Osteoblast (primary cell): ENCODE results near the gene SMNDC1. TPM values are rescaled to one million over a fixed set of nuclear protein-coding genes. Genes with fewer than 3 reads are reported as not detected.

ENCODE experiments used
- DNase-seq: peaks from one replicate; pipeline ENCODE4 v3.0.0; 2011; ENCODE audit warnings: low spot score, mixed read lengths; ENCODE audit not compliant: insufficient read length; ENCODE audit errors: missing footprints
- H2AFZ ChIP-seq: 2 replicates; pipeline ENCODE4 v1.6.0; 2011; ENCODE audit warnings: mild to moderate bottlenecking, low read length
- H3K27ac ChIP-seq: 2 replicates; pipeline ENCODE4 v1.5.1; 2011; ENCODE audit warnings: mild to moderate bottlenecking, low read depth, low read length, moderate library complexity
- H3K27me3 ChIP-seq: 2 replicates; pipeline ENCODE4 v1.6.0; 2012; ENCODE audit warnings: mild to moderate bottlenecking, control low read depth, inconsistent platforms, low read length, moderate library complexity; ENCODE audit not compliant: insufficient read depth
- H3K36me3 ChIP-seq: 2 replicates; pipeline ENCODE4 v1.5.1; 2011; ENCODE audit warnings: mild to moderate bottlenecking, low read length, control low read depth, moderate library complexity; ENCODE audit not compliant: insufficient read depth
- H3K4me1 ChIP-seq: 2 replicates; pipeline ENCODE4 v1.5.1; 2011; ENCODE audit warnings: mild to moderate bottlenecking, low read length, control low read depth, moderate library complexity; ENCODE audit not compliant: insufficient read depth
- H3K4me2 ChIP-seq: 2 replicates; pipeline ENCODE4 v1.6.0; 2011; ENCODE audit warnings: mild to moderate bottlenecking, low read length; ENCODE audit not compliant: insufficient read depth
- H3K4me3 ChIP-seq: fragments of 200-600 bp; sonication (generic); 3 replicates; pipeline ENCODE4 v1.5.1; 2012; ENCODE audit warnings: mild to moderate bottlenecking, low read length, inconsistent platforms; ENCODE audit not compliant: insufficient read depth
- H3K79me2 ChIP-seq: 2 replicates; pipeline ENCODE4 v1.6.0; 2012; ENCODE audit warnings: mild to moderate bottlenecking, low read length, control low read depth, inconsistent platforms; ENCODE audit not compliant: insufficient read depth
- H3K9me3 ChIP-seq: 2 replicates; pipeline ENCODE4 v1.5.1; 2011; ENCODE audit warnings: low read depth, low read length, control low read depth
- H4K20me1 ChIP-seq: 2 replicates; pipeline ENCODE4 v1.6.0; 2012; ENCODE audit warnings: mild to moderate bottlenecking, low read length, control low read depth; ENCODE audit not compliant: insufficient read depth
- CTCF ChIP-seq: IDR thresholded peaks from 2 replicates; pipeline ENCODE4 v1.5.1; 2011; ENCODE audit warnings: mild to moderate bottlenecking, low read depth, low read length, moderate library complexity; ENCODE audit errors: extremely low read depth
- total RNA-seq: library from RNA; depleted of rRNA; stranded (reverse); fragments of >200 nt; gene quantifications from 2 replicates; pipeline ENCODE4 v1.2.3, GENCODE V29; 2012

SMNDC1 gene
- total RNA-seq, 1 donor: 6.9 TPM

GRCh38 chr10:110265573-110266193, 39.0 kb downstream of the SMNDC1 start:
- H3K4me1 ChIP-seq: peaks cover 5% of the 10 kb centered on the region
- TF ChIP-seq CTCF: no peak

GRCh38 chr10:110263164-110263563, 41.6 kb downstream of the SMNDC1 start:
- Histone ChIP-seq H3K4me2 (no peak overlapping the region), H3K9me3 (no peaks in the 10 kb centered on the region), H3K4me1 (no peaks in the 10 kb centered on the region), H3K27me3 (no peaks in the 10 kb centered on the region), H3K27ac (no peak overlapping the region), H3K4me3 (no peak overlapping the region), H3K79me2 (no peaks in the 10 kb centered on the region), H4K20me1 (no peaks in the 10 kb centered on the region), H3K36me3 (no peaks in the 10 kb centered on the region), H2AFZ (no peak overlapping the region)
- no peak for DNase-seq
- no peak for TF ChIP-seq CTCF

More at GRCh38 chr10:110265573-110266193, 39.0 kb downstream of the SMNDC1 start:
- no peak overlapping the region for H3K4me2 ChIP-seq
- H3K36me3 ChIP-seq: no peaks in the 10 kb centered on the region
- no peaks in the 10 kb centered on the region for H3K79me2 ChIP-seq
- H3K27ac ChIP-seq: no peak overlapping the region
- H3K9me3 ChIP-seq: no peaks in the 10 kb centered on the region
- H3K27me3 ChIP-seq: no peaks in the 10 kb centered on the region
- no peak overlapping the region for H2AFZ ChIP-seq
- no peak for DNase-seq
- no peaks in the 10 kb centered on the region for H4K20me1 ChIP-seq
- no peak overlapping the region for H3K4me3 ChIP-seq

GRCh38 chr10:110260746-110261477, 43.8 kb downstream of the SMNDC1 start:
- Histone ChIP-seq H3K4me1 (no peaks in the 10 kb centered on the region), H3K79me2 (no peaks in the 10 kb centered on the region), H3K4me2 (no peak overlapping the region), H3K27ac (no peak overlapping the region), H3K36me3 (no peaks in the 10 kb centered on the region), H3K27me3 (no peaks in the 10 kb centered on the region), H2AFZ (no peak overlapping the region), H3K4me3 (no peak overlapping the region), H4K20me1 (no peaks in the 10 kb centered on the region), H3K9me3 (no peaks in the 10 kb centered on the region)
- no peak for DNase-seq
- TF ChIP-seq CTCF: no peak

- H3K4me3 ChIP-seq: no peak overlapping the region
- no peak overlapping the region for H2AFZ ChIP-seq
- H3K4me2 ChIP-seq: no peak overlapping the region
- no peaks in the 10 kb centered on the region for H3K79me2 ChIP-seq
- no peaks in the 10 kb centered on the region for H3K4me1 ChIP-seq
- H3K36me3 ChIP-seq: no peaks in the 10 kb centered on the region
- no peak for DNase-seq
- H3K27me3 ChIP-seq: no peaks in the 10 kb centered on the region
- no peaks in the 10 kb centered on the region for H4K20me1 ChIP-seq
- TF ChIP-seq CTCF: no peak
- no peak overlapping the region for H3K27ac ChIP-seq
- H3K9me3 ChIP-seq: no peaks in the 10 kb centered on the region
Measured at GRCh38 chr10:110259317-110259716, 45.4 kb downstream of the SMNDC1 start.
